Lower leg skin (tissue), 4 donors: ENCODE measurements around the gene TSKU. TPM values are rescaled to one million over a fixed set of nuclear protein-coding genes. Genes with fewer than 3 reads are reported as not detected.
"Not testable (repeated sequence)": the region's sequence is repeated elsewhere in the genome, so short reads cannot be mapped to it uniquely, and the experiment has no call there.

Experiments
- DNase-seq, 2 donors: peaks; one replicate each; pipeline ENCODE4 v3.0.0-alpha.2; 2019; ENCODE audit warnings: low spot score in 2 of 2
- H3K4me3 ChIP-seq: fragments of 200-600 bp; sonication (generic); 2 replicates; pipeline ENCODE4 v1.5.1; 2017; ENCODE audit warnings: mild to moderate bottlenecking, low read depth; ENCODE audit not compliant: poor library complexity, severe bottlenecking
- CTCF ChIP-seq, 3 donors: fragments of 450-650 bp; IDR thresholded peaks; one replicate each; pipeline ENCODE4 v1.5.1; 2016; ENCODE audit warnings: antibody characterized with exemption in 3 of 3, mild to moderate bottlenecking in 3 of 3, moderate library complexity in 2 of 3
- POLR2A ChIP-seq, 2 donors: fragments of 450-650 bp; IDR thresholded peaks; one replicate each; pipeline ENCODE4 v1.6.1; 2016 to 2017; ENCODE audit warnings: antibody characterized with exemption in 2 of 2, mild to moderate bottlenecking in 1 of 2, moderate library complexity in 1 of 2
- WGBS, 2 donors: methylation state at CpG; one replicate each; pipeline ENCODE4 v1.1.5; 2018; 5-methylcytosine and 5-hydroxymethylcytosine counted together
- intact Hi-C: fragments of 100-400 bp; cut with DNase I; formaldehyde crosslinking; loops from one replicate; pipeline ENCODE4 v1.15.0; 2023; ENCODE audit warnings: low total_unique reads
- total RNA-seq, 4 donors: library from RNA; depleted of rRNA; stranded (reverse); fragments of >200 nt; gene quantifications; one replicate each; pipeline ENCODE4 v1.1.0, GENCODE V29; 2016

The TSKU gene
- total RNA-seq, 4 donors from 2014 or later, result 113 to 125 (median 120) TPM

- TF ChIP-seq CTCF (IDR thresholded peaks at IDR 0.05) (no peak), POLR2A (IDR thresholded peaks at IDR 0.05) (no peak)
- peak in 1 of 2 donors; percentile 78 for DNase-seq
- intact Hi-C loops, result no loop called here
- H3K4me3 ChIP-seq, result no peak overlapping the region
- 80 to 84% methylated on average over 5 of the region's 5 CpGs for WGBS, 2 donors
Observed at GRCh38 chr11:76790251-76790650, 7.1 kb downstream of the TSKU start.

GRCh38 chr11:76791002-76791770 is 8.0 kb downstream of the TSKU start:
- 71 to 74% methylated on average over 4 of the region's 4 CpGs for WGBS, 2 donors
- H3K4me3 ChIP-seq, intact Hi-C loops: not testable (repeated sequence)
- peak in 1 of 2 donors; percentile 53 for DNase-seq

- WGBS, 2 donors, result 45 to 58% methylated on average over 6 of the region's 6 CpGs
- TF ChIP-seq CTCF (IDR thresholded peaks at IDR 0.05), result no peak
- TF ChIP-seq POLR2A (IDR thresholded peaks at IDR 0.05), result no peak
- DNase-seq, result peak in 1 of 2 donors; percentile 89
- intact Hi-C loops, result no loop called here
- H3K4me3 ChIP-seq, result no peak overlapping the region
Observed at GRCh38 chr11:76791861-76792260, 8.7 kb downstream of the TSKU start.

- no peak for TF ChIP-seq POLR2A (IDR thresholded peaks at IDR 0.05)
- no peak for TF ChIP-seq CTCF (IDR thresholded peaks at IDR 0.05)
- 71 to 72% methylated on average over 13 of the region's 13 CpGs for WGBS, 2 donors
- DNase-seq, result peak in 1 of 2 donors; percentile 64
- no peak overlapping the region for H3K4me3 ChIP-seq
- intact Hi-C loops, result no loop called here
Observed at GRCh38 chr11:76792505-76793264, 9.5 kb downstream of the TSKU start.

GRCh38 chr11:76793391-76794291 is 10.5 kb downstream of the TSKU start:
- TF ChIP-seq CTCF (IDR thresholded peaks at IDR 0.05) (no peak), POLR2A (IDR thresholded peaks at IDR 0.05) (no peak)
- intact Hi-C loops, result no loop called here
- WGBS, 2 donors, result 53% methylated on average over 9 of the region's 9 CpGs
- peak in 1 of 2 donors; percentile 82 for DNase-seq
- H3K4me3 ChIP-seq, result no peak overlapping the region
